Ishikawa (cell line): Measurements from ENCODE around the gene ADAM15.

ENCODE experiments used
- CEBPB ChIP-seq: IDR thresholded peaks from 2 replicates; pipeline ENCODE4 v1.6.1; 2012
- CREB1 ChIP-seq: IDR thresholded peaks from 2 replicates; pipeline ENCODE4 v1.6.1; 2012; ENCODE audit warnings: low read depth
- EGR1 ChIP-seq: IDR thresholded peaks from 2 replicates; pipeline ENCODE4 v1.6.1; 2012
- EP300 ChIP-seq: IDR thresholded peaks from 2 replicates; pipeline ENCODE4 v1.6.1; 2012; ENCODE audit warnings: borderline replicate concordance
- FOXM1 ChIP-seq: IDR thresholded peaks from 2 replicates; pipeline ENCODE4 v1.6.1; 2012; ENCODE audit warnings: low read depth, borderline replicate concordance
- NFIC ChIP-seq: IDR thresholded peaks from 2 replicates; pipeline ENCODE4 v1.6.1; 2012
- RAD21 ChIP-seq: IDR thresholded peaks from 2 replicates; pipeline ENCODE4 v1.6.1; 2012; ENCODE audit warnings: low read depth
- TAF1 ChIP-seq: IDR thresholded peaks from 2 replicates; pipeline ENCODE4 v1.6.1; 2012; ENCODE audit warnings: low read depth, mild to moderate bottlenecking
- TCF12 ChIP-seq: IDR thresholded peaks from 2 replicates; pipeline ENCODE4 v1.6.1; 2012; ENCODE audit warnings: low read depth
- TEAD4 ChIP-seq: IDR thresholded peaks from 2 replicates; pipeline ENCODE4 v1.6.1; 2012
- YY1 ChIP-seq: IDR thresholded peaks from 2 replicates; pipeline ENCODE4 v1.6.1; 2012; ENCODE audit warnings: low read depth
- ZBTB7A ChIP-seq: IDR thresholded peaks from 2 replicates; pipeline ENCODE4 v1.6.1; 2012; ENCODE audit warnings: low read depth
- TF ChIP-seq, protein P1 (sequence below): IDR thresholded peaks from 2 replicates; pipeline ENCODE4 v1.6.1; 2012; ENCODE audit warnings: low read depth, mild to moderate bottlenecking
- TF ChIP-seq, protein P2 (sequence below): IDR thresholded peaks from 2 replicates; pipeline ENCODE4 v1.6.1; 2012
- TF ChIP-seq, protein P3 (sequence below): IDR thresholded peaks from 2 replicates; pipeline ENCODE4 v1.6.1; 2012

ADAM15 gene

DNA sequence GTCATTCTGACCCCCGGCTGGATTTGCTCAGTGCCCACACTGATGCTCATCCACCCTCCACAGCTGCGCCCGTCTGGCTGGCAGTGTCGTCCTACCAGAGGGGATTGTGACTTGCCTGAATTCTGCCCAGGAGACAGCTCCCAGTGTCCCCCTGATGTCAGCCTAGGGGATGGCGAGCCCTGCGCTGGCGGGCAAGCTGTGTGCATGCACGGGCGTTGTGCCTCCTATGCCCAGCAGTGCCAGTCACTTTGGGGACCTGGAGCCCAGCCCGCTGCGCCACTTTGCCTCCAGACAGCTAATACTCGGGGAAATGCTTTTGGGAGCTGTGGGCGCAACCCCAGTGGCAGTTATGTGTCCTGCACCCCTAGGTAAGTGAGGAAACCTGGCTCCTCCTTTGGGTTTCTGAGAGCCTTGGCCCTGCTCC, 6.7 kb downstream of the ADAM15 start:
- no peak for TF ChIP-seq TEAD4
- no peak for TF ChIP-seq YY1
- TF ChIP-seq EGR1 = no peak
- TF ChIP-seq ZBTB7A = no peak
- TF ChIP-seq, protein P1, sequence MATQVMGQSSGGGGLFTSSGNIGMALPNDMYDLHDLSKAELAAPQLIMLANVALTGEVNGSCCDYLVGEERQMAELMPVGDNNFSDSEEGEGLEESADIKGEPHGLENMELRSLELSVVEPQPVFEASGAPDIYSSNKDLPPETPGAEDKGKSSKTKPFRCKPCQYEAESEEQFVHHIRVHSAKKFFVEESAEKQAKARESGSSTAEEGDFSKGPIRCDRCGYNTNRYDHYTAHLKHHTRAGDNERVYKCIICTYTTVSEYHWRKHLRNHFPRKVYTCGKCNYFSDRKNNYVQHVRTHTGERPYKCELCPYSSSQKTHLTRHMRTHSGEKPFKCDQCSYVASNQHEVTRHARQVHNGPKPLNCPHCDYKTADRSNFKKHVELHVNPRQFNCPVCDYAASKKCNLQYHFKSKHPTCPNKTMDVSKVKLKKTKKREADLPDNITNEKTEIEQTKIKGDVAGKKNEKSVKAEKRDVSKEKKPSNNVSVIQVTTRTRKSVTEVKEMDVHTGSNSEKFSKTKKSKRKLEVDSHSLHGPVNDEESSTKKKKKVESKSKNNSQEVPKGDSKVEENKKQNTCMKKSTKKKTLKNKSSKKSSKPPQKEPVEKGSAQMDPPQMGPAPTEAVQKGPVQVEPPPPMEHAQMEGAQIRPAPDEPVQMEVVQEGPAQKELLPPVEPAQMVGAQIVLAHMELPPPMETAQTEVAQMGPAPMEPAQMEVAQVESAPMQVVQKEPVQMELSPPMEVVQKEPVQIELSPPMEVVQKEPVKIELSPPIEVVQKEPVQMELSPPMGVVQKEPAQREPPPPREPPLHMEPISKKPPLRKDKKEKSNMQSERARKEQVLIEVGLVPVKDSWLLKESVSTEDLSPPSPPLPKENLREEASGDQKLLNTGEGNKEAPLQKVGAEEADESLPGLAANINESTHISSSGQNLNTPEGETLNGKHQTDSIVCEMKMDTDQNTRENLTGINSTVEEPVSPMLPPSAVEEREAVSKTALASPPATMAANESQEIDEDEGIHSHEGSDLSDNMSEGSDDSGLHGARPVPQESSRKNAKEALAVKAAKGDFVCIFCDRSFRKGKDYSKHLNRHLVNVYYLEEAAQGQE = no peak
- no peak for TF ChIP-seq CEBPB
- no peak for TF ChIP-seq NFIC
- TF ChIP-seq EP300 = no peak
- TF ChIP-seq FOXM1 = no peak
- TF ChIP-seq, protein P2, sequence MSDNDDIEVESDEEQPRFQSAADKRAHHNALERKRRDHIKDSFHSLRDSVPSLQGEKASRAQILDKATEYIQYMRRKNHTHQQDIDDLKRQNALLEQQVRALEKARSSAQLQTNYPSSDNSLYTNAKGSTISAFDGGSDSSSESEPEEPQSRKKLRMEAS = no peak
- TF ChIP-seq, protein P3, sequence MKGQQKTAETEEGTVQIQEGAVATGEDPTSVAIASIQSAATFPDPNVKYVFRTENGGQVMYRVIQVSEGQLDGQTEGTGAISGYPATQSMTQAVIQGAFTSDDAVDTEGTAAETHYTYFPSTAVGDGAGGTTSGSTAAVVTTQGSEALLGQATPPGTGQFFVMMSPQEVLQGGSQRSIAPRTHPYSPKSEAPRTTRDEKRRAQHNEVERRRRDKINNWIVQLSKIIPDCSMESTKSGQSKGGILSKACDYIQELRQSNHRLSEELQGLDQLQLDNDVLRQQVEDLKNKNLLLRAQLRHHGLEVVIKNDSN = no peak
- TF ChIP-seq TCF12 = no peak
- no peak for TF ChIP-seq RAD21
- TF ChIP-seq CREB1 = no peak
- TF ChIP-seq TAF1 = no peak

DNA sequence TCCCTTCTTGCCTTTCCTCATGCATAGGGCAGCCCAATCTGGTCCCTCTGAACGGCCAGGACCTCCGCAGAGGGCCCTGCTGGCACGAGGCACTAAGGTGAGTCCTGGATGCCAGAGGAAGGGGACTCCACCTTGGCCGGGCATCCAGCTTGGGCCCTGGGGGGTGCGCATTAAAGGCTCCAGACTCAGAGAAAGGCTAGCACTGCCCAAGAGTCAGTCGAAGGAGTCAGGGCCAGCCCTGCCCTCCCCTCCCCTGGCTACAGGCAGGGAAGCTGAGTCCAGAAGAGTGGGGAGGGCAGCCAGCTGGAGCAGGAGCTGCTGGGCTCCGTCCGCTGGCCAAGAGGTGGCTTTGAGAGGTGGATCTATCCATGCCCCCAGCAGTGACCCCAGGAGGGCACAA, 9.6 kb downstream of the ADAM15 start:
- no peak for TF ChIP-seq YY1
- no peak for TF ChIP-seq TAF1
- no peak for TF ChIP-seq CREB1
- TF ChIP-seq FOXM1 = no peak
- TF ChIP-seq NFIC = no peak
- TF ChIP-seq TEAD4 = no peak
- TF ChIP-seq, protein P3 = no peak
- TF ChIP-seq, protein P1 = no peak
- TF ChIP-seq EP300 = no peak
- no peak for TF ChIP-seq EGR1
- no peak for TF ChIP-seq ZBTB7A
- TF ChIP-seq CEBPB = no peak
- TF ChIP-seq RAD21 = no peak

DNA sequence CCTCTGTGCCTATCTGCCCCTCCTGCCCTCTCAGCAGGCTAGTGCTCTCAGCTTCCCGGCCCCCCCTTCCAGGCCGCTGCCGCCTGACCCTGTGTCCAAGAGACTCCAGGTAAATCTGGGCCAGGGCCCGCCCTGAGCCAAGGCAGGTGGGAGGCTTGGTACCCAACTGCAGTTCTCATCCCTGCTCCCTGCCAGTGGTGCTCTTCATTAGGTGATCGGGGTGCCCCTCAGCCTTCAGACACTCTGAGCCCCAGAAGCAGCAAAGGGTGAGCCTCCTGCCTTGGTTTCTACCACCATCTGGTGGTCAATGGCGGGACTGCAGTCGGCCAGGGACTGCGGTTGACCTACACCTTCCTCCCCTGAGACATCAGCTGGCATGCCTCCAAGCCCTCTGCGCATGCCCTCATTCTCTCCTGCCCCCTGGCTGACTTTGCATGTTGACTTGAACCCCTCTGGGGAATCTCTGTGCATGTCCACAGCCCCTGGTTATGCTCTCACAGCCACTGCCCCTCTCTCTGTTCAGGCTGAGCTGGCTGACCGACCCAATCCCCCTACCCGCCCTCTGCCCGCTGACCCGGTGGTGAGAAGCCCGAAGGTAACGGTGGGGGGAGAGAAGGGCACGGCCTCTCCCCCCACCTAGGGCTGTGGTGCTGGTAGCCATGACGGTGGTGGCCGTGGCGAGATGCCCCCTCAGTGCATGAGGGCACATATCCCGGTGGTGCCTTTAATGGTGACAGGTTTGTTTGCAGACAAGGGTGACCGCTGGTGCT, 10.4 kb downstream of the ADAM15 start:
- TF ChIP-seq, protein P2 = no peak
- TF ChIP-seq, protein P1 = no peak
- TF ChIP-seq CREB1 (no peak), RAD21 (peak; percentile 96), NFIC (peak; percentile 74), TAF1 (no peak)

DNA sequence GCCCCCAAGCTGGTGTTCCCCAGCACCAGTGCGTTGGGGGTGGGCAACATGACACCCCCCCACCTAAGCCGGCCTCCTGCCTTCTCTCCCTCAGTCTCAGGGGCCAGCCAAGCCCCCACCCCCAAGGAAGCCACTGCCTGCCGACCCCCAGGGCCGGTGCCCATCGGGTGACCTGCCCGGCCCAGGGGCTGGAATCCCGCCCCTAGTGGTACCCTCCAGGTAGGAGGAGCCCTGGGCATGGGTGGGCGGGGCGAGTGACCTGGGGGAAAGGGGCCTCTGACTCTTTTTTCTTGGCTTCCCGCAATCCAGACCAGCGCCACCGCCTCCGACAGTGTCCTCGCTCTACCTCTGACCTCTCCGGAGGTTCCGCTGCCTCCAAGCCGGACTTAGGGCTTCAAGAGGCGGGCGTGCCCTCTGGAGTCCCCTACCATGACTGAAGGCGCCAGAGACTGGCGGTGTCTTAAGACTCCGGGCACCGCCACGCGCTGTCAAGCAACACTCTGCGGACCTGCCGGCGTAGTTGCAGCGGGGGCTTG, 11.1 kb downstream of the ADAM15 start:
- no peak for TF ChIP-seq TAF1
- TF ChIP-seq YY1 = no peak
- no peak for TF ChIP-seq NFIC
- no peak for TF ChIP-seq FOXM1
- TF ChIP-seq, protein P2 = no peak
- no peak for TF ChIP-seq EP300
- no peak for TF ChIP-seq TEAD4
- TF ChIP-seq, protein P3 = no peak
- no peak for TF ChIP-seq RAD21
- TF ChIP-seq, protein P1 = no peak
- no peak for TF ChIP-seq CEBPB
- TF ChIP-seq ZBTB7A = no peak
- TF ChIP-seq EGR1 = no peak
- no peak for TF ChIP-seq CREB1
